GM23338 (cell line): ENCODE results near the gene CHD2. TPM values are rescaled to one million over a fixed set of nuclear protein-coding genes. Genes with fewer than 3 reads are reported as not detected.

ENCODE experiments used
- ATAC-seq: fragments of 200-7000 bp; cut with Tn5 transposase; 3 replicates; pipeline ENCODE4 v1.9.1; 2020
- DNase-seq: peaks from one replicate; pipeline ENCODE4 v3.0.0-alpha.2; 2015; ENCODE audit warnings: low spot score
- H2AFZ ChIP-seq: fragments of 200-600 bp; sonication (generic); 2 replicates; pipeline ENCODE4 v1.8.0; 2016; ENCODE audit warnings: antibody characterized with exemption, mild to moderate bottlenecking, moderate library complexity
- H3F3A ChIP-seq: fragments of 200-600 bp; sonication (generic); replicated peaks from 2 replicates; pipeline ENCODE4 v1.8.0; 2017; ENCODE audit warnings: antibody characterized with exemption, mixed run types, low read depth
- H3K27ac ChIP-seq: fragments of 200-600 bp; sonication (generic); 2 replicates; pipeline ENCODE4 v1.6.1; 2016; ENCODE audit warnings: low read depth
- H3K27me3 ChIP-seq: fragments of 200-600 bp; sonication (generic); 2 replicates; pipeline ENCODE4 v1.8.0; 2016; ENCODE audit warnings: mild to moderate bottlenecking, mixed run types, moderate library complexity; ENCODE audit not compliant: insufficient read depth
- H3K36me3 ChIP-seq: fragments of 200-600 bp; sonication (generic); 2 replicates; pipeline ENCODE4 v1.8.0; 2016; ENCODE audit warnings: mild to moderate bottlenecking; ENCODE audit not compliant: insufficient read depth
- H3K4me1 ChIP-seq: fragments of 200-600 bp; sonication (generic); 2 replicates; pipeline ENCODE4 v1.8.0; 2016; ENCODE audit warnings: mild to moderate bottlenecking, moderate library complexity; ENCODE audit not compliant: insufficient read depth
- H3K4me2 ChIP-seq: fragments of 200-600 bp; sonication (generic); 2 replicates; pipeline ENCODE4 v1.7.1; 2017; ENCODE audit warnings: mixed run types
- H3K4me3 ChIP-seq: fragments of 200-600 bp; sonication (generic); 2 replicates; pipeline ENCODE4 v1.6.1; 2016; ENCODE audit warnings: mixed run types
- H3K79me2 ChIP-seq: fragments of 200-600 bp; sonication (generic); replicated peaks from 2 replicates; pipeline ENCODE4 v1.8.0; 2017; ENCODE audit warnings: mild to moderate bottlenecking; ENCODE audit not compliant: insufficient read depth
- H3K9me2 ChIP-seq: fragments of 200-600 bp; sonication (generic); 2 replicates; pipeline ENCODE4 v1.8.0; 2017; ENCODE audit not compliant: insufficient read depth
- H4K20me1 ChIP-seq: fragments of 200-600 bp; sonication (generic); replicated peaks from 2 replicates; pipeline ENCODE4 v1.8.0; 2017; ENCODE audit warnings: mild to moderate bottlenecking; ENCODE audit not compliant: insufficient read depth
- H3K27ac Mint-ChIP-seq: 2 replicates; pipeline ENCODE4 v1.8.0; 2020; ENCODE audit warnings: inconsistent platforms, mild to moderate bottlenecking, moderate library complexity, mixed read lengths
- H3K27me3 Mint-ChIP-seq: 3 replicates; pipeline ENCODE4 v1.8.0; 2022; ENCODE audit warnings: low read depth, mild to moderate bottlenecking, moderate library complexity, mixed read lengths, inconsistent platforms; ENCODE audit not compliant: insufficient read depth, poor library complexity
- H3K36me3 Mint-ChIP-seq: 3 replicates; pipeline ENCODE4 v1.8.0; 2021; ENCODE audit warnings: low read depth, mild to moderate bottlenecking, inconsistent platforms, moderate library complexity, mixed read lengths
- H3K4me1 Mint-ChIP-seq: 3 replicates; pipeline ENCODE4 v1.8.0; 2020; ENCODE audit warnings: mild to moderate bottlenecking, inconsistent platforms, mixed read lengths
- H3K4me3 Mint-ChIP-seq: 3 replicates; pipeline ENCODE4 v1.8.0; 2021; ENCODE audit warnings: moderate library complexity, mild to moderate bottlenecking, inconsistent platforms, mixed read lengths
- H3K9me3 Mint-ChIP-seq: 3 replicates; pipeline ENCODE4 v1.8.0; 2020; ENCODE audit warnings: moderate library complexity, mild to moderate bottlenecking, inconsistent platforms, mixed read lengths
- CREB1 ChIP-seq: fragments of 250-450 bp; sonication (Bioruptor Pico); IDR thresholded peaks from 2 replicates; pipeline ENCODE4 v1.5.0; 2020; ENCODE audit warnings: low read depth, mild to moderate bottlenecking, moderate library complexity
- EZH2 ChIP-seq: fragments of 200-600 bp; sonication (generic); IDR thresholded peaks from one replicate; pipeline ENCODE4 v1.8.0; 2017; ENCODE audit warnings: antibody characterized with exemption, mild to moderate bottlenecking, low read depth; ENCODE audit not compliant: unreplicated experiment
- EZH2phosphoT487 ChIP-seq: fragments of 200-600 bp; sonication (generic); IDR thresholded peaks from one replicate; pipeline ENCODE4 v1.8.1; 2018; ENCODE audit warnings: antibody characterized with exemption; ENCODE audit not compliant: unreplicated experiment
- NANOG ChIP-seq: IDR thresholded peaks from 2 replicates; pipeline ENCODE4 v1.6.1; 2016; ENCODE audit warnings: antibody characterized with exemption, borderline replicate concordance
- POLR2AphosphoS5 ChIP-seq: IDR thresholded peaks from 2 replicates; pipeline ENCODE4 v1.6.1; 2016; ENCODE audit warnings: antibody characterized with exemption, low read depth
- ZNF114 ChIP-seq: fragments of 250-450 bp; sonication (Bioruptor Pico); IDR thresholded peaks from 2 replicates; pipeline ENCODE4 v1.5.0; 2020; ENCODE audit warnings: mild to moderate bottlenecking, moderate library complexity
- ZNF331 ChIP-seq: fragments of 250-450 bp; sonication (Bioruptor Pico); IDR thresholded peaks from 2 replicates; pipeline ENCODE4 v1.5.0; 2020; ENCODE audit warnings: low read depth, mild to moderate bottlenecking, moderate library complexity
- polyA plus RNA-seq: library from polyadenylated mRNA; unstranded; fragments of >200 nt; fragmentation: Nextera tagmentation; extraction: Ambion mirVana; gene quantifications from 2 replicates; pipeline ENCODE4 v1.2.1, GENCODE V29; 2016
- total RNA-seq: library from RNA; depleted of rRNA; stranded (reverse); fragments of >200 nt; shearing (Covaris generic); gene quantifications from 2 replicates; pipeline ENCODE4 v1.2.3, GENCODE V29; 2014
- TF ChIP-seq, protein P1 (sequence below): IDR thresholded peaks from 2 replicates; pipeline ENCODE4 v1.6.1; 2016; ENCODE audit warnings: antibody characterized with exemption
- TF ChIP-seq, protein P2 (sequence below): fragments of 250-450 bp; sonication (Bioruptor Pico); IDR thresholded peaks from 2 replicates; pipeline ENCODE4 v1.5.0; 2020; ENCODE audit warnings: mild to moderate bottlenecking, moderate library complexity

The CHD2 gene
- total and polyA plus RNA-seq, 2 experiments from 2014 or later: 119 to 130 TPM

DNA sequence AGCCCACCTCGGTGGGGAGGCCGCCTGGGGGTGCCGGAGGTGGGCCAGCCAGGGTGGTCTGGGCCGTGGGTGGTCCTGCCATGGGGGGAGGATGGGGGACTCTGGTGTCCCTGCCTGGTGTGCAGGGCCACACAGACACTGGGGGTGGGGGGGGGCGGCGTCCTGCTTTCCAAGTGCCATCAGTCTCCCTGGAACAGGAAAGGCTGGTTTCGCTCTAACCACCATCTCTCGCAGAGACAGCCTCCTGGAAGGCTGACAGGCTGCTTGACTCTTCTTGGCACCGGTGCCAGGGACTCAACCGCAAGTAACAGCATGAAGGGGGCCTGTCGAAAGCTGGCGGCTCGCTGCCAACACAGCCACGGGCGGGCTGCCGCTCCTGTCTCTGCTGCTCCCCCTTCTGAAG lies 148.6 kb downstream of the CHD2 start (continued):
- TF ChIP-seq, protein P1, sequence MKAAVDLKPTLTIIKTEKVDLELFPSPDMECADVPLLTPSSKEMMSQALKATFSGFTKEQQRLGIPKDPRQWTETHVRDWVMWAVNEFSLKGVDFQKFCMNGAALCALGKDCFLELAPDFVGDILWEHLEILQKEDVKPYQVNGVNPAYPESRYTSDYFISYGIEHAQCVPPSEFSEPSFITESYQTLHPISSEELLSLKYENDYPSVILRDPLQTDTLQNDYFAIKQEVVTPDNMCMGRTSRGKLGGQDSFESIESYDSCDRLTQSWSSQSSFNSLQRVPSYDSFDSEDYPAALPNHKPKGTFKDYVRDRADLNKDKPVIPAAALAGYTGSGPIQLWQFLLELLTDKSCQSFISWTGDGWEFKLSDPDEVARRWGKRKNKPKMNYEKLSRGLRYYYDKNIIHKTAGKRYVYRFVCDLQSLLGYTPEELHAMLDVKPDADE: no peak
- no peak for TF ChIP-seq ZNF331

DNA sequence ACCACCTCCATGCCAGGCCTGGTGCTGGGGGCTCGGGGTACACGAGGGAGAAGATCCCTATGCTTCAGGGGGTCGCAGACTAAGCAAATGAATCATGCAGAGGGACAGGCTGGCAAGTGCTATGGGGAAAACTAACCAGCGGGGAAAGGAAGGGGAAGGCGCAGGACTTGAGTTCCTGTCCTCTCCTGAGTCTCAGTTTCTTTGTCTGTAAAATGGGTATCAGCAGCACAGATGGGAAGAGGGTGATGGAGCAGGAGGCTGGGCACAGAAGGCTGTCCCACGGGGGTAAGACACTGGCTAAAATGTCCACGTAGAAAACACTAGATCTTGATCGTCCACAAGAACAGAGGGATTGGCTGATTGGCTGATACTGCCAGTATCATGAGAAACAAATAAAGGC lies 149.1 kb downstream of the CHD2 start:
- Histone ChIP-seq H3K79me2 (peaks cover 9% of the 10 kb centered on the region), H3K4me1 (no peaks in the 10 kb centered on the region), H3K36me3 (peaks cover 15% of the 10 kb centered on the region), H3F3A (no peaks in the 10 kb centered on the region), H3K4me2 (no peak overlapping the region), H4K20me1 (peaks cover 14% of the 10 kb centered on the region; the same call in 1 of the 2 replicates), H3K9me2 (no peaks in the 10 kb centered on the region), H2AFZ (no peak overlapping the region), H3K4me3 (no peak overlapping the region), H3K27ac (no peak overlapping the region), H3K27me3 (no peaks in the 10 kb centered on the region)
- DNase-seq: no peak
- TF ChIP-seq NANOG (no peak), POLR2AphosphoS5 (no peak)
- Mint-ChIP-seq H3K27me3 (peaks cover 10% of the 10 kb centered on the region), H3K9me3 (peaks cover 15% of the 10 kb centered on the region), H3K36me3 (peaks cover 82% of the 10 kb centered on the region), H3K4me3 (no peak overlapping the region), H3K4me1 (no peaks in the 10 kb centered on the region; the same call in 2 of the 3 replicates), H3K27ac (no peak overlapping the region)
- no peak for ATAC-seq

DNA sequence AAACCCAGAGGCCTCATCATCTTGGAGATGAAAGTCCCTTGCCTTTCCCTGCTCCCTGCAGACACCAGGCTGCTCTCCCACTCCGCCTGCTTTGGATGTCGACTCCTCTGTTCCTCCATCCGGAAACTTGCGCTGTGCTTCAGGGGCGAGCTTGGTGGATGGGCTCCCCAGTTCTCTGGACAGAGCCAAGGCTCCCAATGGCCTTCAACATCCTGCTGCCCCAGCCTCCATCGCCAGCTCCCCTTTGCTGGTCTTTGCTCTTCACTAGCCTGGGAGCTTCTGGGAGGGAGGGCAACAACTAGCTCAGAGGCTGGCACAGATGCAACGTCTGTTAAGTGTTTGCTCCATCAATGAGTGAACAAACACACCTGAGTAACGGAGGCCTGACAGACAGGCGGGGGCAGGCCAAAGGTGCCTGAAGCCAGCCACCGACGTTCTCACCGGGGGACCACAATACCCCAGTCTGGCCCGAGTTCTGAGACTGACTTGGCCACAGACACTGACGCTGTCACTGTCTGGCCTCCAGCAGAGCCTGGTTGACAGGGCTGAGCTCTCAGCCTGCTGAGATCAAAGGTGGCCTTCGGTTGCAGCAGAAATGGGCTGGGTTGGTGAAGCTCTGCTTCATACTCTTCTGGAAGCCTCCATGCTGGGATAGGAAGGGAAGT lies 149.9 kb downstream of the CHD2 start:
- Histone ChIP-seq H4K20me1 (peaks cover 14% of the 10 kb centered on the region; the same call in 1 of the 2 replicates), H3F3A (no peaks in the 10 kb centered on the region), H3K36me3 (peaks cover 20% of the 10 kb centered on the region), H3K4me1 (no peaks in the 10 kb centered on the region), H3K27ac (no peak overlapping the region), H3K9me2 (no peaks in the 10 kb centered on the region), H3K4me3 (no peak overlapping the region), H3K4me2 (no peak overlapping the region), H3K79me2 (peaks cover 12% of the 10 kb centered on the region), H3K27me3 (no peaks in the 10 kb centered on the region), H2AFZ (no peak overlapping the region)
- no peak overlapping the region for H3K4me3 Mint-ChIP-seq
- H3K27me3 Mint-ChIP-seq: peaks cover 8% of the 10 kb centered on the region
- no peak for DNase-seq
- no peak for ATAC-seq
- peaks cover 83% of the 10 kb centered on the region for H3K36me3 Mint-ChIP-seq
- H3K27ac Mint-ChIP-seq: no peak overlapping the region
- no peaks in the 10 kb centered on the region; the same call in 2 of the 3 replicates for H3K4me1 Mint-ChIP-seq
- peaks cover 15% of the 10 kb centered on the region for H3K9me3 Mint-ChIP-seq
- no peak for TF ChIP-seq EZH2phosphoT487
- TF ChIP-seq, protein P1: no peak
- no peak for TF ChIP-seq NANOG
- TF ChIP-seq POLR2AphosphoS5: no peak
- TF ChIP-seq ZNF114 (CRISPR knock-in tag): no peak
- TF ChIP-seq, protein P2, sequence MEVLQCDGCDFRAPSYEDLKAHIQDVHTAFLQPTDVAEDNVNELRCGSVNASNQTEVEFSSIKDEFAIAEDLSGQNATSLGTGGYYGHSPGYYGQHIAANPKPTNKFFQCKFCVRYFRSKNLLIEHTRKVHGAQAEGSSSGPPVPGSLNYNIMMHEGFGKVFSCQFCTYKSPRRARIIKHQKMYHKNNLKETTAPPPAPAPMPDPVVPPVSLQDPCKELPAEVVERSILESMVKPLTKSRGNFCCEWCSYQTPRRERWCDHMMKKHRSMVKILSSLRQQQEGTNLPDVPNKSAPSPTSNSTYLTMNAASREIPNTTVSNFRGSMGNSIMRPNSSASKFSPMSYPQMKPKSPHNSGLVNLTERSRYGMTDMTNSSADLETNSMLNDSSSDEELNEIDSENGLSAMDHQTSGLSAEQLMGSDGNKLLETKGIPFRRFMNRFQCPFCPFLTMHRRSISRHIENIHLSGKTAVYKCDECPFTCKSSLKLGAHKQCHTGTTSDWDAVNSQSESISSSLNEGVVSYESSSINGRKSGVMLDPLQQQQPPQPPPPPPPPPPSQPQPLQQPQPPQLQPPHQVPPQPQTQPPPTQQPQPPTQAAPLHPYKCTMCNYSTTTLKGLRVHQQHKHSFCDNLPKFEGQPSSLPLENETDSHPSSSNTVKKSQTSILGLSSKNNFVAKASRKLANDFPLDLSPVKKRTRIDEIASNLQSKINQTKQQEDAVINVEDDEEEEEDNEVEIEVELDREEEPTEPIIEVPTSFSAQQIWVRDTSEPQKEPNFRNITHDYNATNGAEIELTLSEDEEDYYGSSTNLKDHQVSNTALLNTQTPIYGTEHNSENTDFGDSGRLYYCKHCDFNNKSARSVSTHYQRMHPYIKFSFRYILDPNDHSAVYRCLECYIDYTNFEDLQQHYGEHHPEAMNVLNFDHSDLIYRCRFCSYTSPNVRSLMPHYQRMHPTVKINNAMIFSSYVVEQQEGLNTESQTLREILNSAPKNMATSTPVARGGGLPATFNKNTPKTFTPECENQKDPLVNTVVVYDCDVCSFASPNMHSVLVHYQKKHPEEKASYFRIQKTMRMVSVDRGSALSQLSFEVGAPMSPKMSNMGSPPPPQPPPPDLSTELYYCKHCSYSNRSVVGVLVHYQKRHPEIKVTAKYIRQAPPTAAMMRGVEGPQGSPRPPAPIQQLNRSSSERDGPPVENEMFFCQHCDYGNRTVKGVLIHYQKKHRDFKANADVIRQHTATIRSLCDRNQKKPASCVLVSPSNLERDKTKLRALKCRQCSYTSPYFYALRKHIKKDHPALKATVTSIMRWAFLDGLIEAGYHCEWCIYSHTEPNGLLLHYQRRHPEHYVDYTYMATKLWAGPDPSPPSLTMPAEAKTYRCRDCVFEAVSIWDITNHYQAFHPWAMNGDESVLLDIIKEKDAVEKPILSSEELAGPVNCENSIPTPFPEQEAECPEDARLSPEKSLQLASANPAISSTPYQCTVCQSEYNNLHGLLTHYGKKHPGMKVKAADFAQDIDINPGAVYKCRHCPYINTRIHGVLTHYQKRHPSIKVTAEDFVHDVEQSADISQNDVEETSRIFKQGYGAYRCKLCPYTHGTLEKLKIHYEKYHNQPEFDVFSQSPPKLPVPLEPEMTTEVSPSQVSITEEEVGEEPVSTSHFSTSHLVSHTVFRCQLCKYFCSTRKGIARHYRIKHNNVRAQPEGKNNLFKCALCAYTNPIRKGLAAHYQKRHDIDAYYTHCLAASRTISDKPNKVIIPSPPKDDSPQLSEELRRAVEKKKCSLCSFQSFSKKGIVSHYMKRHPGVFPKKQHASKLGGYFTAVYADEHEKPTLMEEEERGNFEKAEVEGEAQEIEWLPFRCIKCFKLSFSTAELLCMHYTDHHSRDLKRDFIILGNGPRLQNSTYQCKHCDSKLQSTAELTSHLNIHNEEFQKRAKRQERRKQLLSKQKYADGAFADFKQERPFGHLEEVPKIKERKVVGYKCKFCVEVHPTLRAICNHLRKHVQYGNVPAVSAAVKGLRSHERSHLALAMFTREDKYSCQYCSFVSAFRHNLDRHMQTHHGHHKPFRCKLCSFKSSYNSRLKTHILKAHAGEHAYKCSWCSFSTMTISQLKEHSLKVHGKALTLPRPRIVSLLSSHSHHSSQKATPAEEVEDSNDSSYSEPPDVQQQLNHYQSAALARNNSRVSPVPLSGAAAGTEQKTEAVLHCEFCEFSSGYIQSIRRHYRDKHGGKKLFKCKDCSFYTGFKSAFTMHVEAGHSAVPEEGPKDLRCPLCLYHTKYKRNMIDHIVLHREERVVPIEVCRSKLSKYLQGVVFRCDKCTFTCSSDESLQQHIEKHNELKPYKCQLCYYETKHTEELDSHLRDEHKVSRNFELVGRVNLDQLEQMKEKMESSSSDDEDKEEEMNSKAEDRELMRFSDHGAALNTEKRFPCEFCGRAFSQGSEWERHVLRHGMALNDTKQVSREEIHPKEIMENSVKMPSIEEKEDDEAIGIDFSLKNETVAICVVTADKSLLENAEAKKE (CRISPR knock-in tag): no peak
- no peak for TF ChIP-seq CREB1 (CRISPR knock-in tag)
- TF ChIP-seq EZH2: no peak
